KMS-11 (cell line): ENCODE results near the gene MYOM3.

Experiments
- H2AFZ ChIP-seq: fragments of 200-600 bp; sonication (generic); 2 replicates; pipeline ENCODE4 v1.6.1; 2016; ENCODE audit warnings: antibody characterized with exemption, mixed run types, low read depth
- H3K27ac ChIP-seq: fragments of 200-600 bp; sonication (generic); 2 replicates; pipeline ENCODE4 v1.6.1; 2016; ENCODE audit warnings: mild to moderate bottlenecking, mixed run types
- H3K27me3 ChIP-seq: fragments of 200-600 bp; sonication (generic); 2 replicates; pipeline ENCODE4 v1.6.1; 2017; ENCODE audit warnings: mild to moderate bottlenecking, low read depth, mixed run types, moderate library complexity; ENCODE audit not compliant: insufficient read depth
- H3K36me3 ChIP-seq: fragments of 200-600 bp; sonication (generic); 2 replicates; pipeline ENCODE4 v1.6.1; 2017; ENCODE audit warnings: mild to moderate bottlenecking, mixed run types; ENCODE audit not compliant: insufficient read depth
- H3K4me1 ChIP-seq: fragments of 200-600 bp; sonication (generic); 2 replicates; pipeline ENCODE4 v1.6.1; 2016; ENCODE audit warnings: mild to moderate bottlenecking, low read depth, mixed run types; ENCODE audit not compliant: poor library complexity, severe bottlenecking
- H3K4me2 ChIP-seq: fragments of 200-600 bp; sonication (generic); 2 replicates; pipeline ENCODE4 v1.7.0; 2016; ENCODE audit warnings: mild to moderate bottlenecking, mixed run types
- H3K4me3 ChIP-seq: fragments of 200-600 bp; sonication (generic); IDR thresholded peaks from 2 replicates; pipeline ENCODE4 v1.6.1; 2017; ENCODE audit warnings: low read depth, low read length, mixed read lengths; ENCODE audit not compliant: insufficient read depth
- H3K79me2 ChIP-seq: fragments of 200-600 bp; sonication (generic); 2 replicates; pipeline ENCODE4 v1.6.1; 2016; ENCODE audit warnings: low read depth, mixed run types; ENCODE audit not compliant: insufficient read depth
- H3K9ac ChIP-seq: fragments of 200-600 bp; sonication (generic); 2 replicates; pipeline ENCODE4 v1.6.1; 2016; ENCODE audit warnings: mild to moderate bottlenecking, mixed run types
- H4K20me1 ChIP-seq: fragments of 200-600 bp; sonication (generic); 2 replicates; pipeline ENCODE4 v1.6.1; 2016; ENCODE audit warnings: mild to moderate bottlenecking, mixed run types; ENCODE audit not compliant: insufficient read depth
- TF ChIP-seq, protein P1 (sequence below): fragments of 200-600 bp; sonication (generic); conservative IDR thresholded peaks from 2 replicates; pipeline ENCODE4 v1.6.1; 2017; ENCODE audit warnings: low read depth, mild to moderate bottlenecking, antibody characterized with exemption, low read length, moderate library complexity, mixed read lengths

The MYOM3 gene

DNA sequence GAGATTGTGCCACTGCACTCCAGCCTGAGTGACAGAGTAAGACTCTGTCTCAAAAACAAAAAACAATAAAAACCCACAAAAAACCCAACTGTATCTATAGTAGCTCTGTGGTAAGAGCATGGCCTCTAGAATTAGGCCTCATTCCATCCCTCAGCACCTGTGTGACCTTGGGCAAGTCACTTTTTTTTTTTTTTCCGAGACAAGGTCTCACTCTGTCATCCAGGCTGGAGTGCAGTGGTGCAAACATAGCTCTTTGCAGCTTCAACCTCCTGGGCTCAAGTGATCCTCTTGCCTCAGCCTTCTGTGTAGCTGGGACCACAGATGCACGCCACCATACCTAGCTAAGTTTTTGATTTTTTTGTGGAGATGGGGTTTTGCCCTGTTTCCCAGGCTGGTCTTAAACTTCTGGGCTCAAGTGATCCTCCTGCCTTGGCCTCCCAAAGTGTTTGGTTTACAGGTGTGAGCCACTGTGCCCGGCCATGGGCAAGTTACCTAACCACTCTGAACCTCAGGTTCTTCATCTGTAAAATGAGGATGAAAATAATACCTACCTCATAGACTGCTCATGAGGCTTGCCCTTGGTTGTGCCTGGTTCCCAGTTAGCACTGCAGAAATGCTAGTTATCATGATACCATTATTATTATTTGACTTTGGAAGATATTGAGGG is 15.3 kb upstream of the MYOM3 start:
- no peak overlapping the region for H2AFZ ChIP-seq
- no peak overlapping the region for H3K4me3 ChIP-seq
- H3K36me3 ChIP-seq: no peaks in the 10 kb centered on the region
- H3K4me1 ChIP-seq: no peaks in the 10 kb centered on the region
- TF ChIP-seq, protein P1, sequence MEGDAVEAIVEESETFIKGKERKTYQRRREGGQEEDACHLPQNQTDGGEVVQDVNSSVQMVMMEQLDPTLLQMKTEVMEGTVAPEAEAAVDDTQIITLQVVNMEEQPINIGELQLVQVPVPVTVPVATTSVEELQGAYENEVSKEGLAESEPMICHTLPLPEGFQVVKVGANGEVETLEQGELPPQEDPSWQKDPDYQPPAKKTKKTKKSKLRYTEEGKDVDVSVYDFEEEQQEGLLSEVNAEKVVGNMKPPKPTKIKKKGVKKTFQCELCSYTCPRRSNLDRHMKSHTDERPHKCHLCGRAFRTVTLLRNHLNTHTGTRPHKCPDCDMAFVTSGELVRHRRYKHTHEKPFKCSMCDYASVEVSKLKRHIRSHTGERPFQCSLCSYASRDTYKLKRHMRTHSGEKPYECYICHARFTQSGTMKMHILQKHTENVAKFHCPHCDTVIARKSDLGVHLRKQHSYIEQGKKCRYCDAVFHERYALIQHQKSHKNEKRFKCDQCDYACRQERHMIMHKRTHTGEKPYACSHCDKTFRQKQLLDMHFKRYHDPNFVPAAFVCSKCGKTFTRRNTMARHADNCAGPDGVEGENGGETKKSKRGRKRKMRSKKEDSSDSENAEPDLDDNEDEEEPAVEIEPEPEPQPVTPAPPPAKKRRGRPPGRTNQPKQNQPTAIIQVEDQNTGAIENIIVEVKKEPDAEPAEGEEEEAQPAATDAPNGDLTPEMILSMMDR: no peak
- H3K27me3 ChIP-seq: no peaks in the 10 kb centered on the region
- H3K27ac ChIP-seq: no peak overlapping the region
- no peak overlapping the region for H3K9ac ChIP-seq
- H4K20me1 ChIP-seq: no peaks in the 10 kb centered on the region
- H3K4me2 ChIP-seq: no peak overlapping the region
- no peaks in the 10 kb centered on the region for H3K79me2 ChIP-seq

DNA sequence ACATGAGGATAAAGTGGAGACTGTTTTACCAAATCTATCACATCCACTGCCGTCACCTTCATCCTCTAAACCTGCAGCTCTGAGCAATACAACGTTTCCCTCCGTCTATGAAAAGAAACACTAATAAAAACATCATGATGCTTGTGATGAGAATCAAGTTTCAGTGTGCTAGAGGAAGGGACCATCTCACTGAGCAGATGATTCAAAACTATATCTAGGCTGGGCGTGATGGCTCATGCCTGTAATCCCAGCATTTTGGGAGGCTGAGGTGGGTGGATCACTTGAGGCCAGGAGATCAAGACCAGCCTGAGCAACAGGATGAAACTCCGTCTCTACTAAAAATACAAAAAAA is 14.7 kb upstream of the MYOM3 start:
- no peak overlapping the region for H3K4me3 ChIP-seq

DNA sequence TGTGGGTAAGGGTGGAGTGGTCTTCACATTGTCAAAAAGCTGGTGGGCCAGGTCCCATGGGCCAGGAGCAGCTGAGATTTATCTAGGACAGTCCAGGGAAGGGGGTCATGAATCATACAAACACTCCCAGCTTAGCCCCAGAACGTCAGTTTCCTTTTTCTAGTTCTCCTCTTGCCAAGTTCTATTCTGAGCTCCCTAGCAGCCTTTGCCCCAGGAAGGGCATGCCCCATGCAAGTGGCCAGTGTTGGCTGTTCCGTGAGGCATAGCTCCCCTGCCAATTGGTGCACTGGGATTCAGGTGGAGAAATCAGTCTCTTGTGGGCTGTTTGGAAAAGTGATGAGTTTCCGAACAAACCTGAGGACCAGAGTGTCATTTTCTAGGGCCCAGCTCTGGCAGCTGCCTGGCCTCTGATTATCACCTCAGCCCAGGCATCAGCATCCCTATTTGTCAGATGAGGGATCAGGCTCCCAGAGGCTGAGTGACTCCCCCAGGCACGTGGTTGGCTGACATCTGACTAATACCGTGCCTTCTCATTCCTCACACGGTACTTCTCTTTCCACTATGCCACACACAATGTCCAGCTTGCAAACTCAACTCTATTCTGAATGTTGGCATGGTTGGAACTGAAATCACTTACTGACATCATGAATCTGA is 14.2 kb upstream of the MYOM3 start:
- no peak overlapping the region for H3K4me3 ChIP-seq
- TF ChIP-seq, protein P1: no peak
- H3K79me2 ChIP-seq: no peaks in the 10 kb centered on the region
- no peak overlapping the region for H3K9ac ChIP-seq
- H3K27ac ChIP-seq: no peak overlapping the region
- no peaks in the 10 kb centered on the region for H3K36me3 ChIP-seq
- H3K4me2 ChIP-seq: no peak overlapping the region
- no peaks in the 10 kb centered on the region for H4K20me1 ChIP-seq
- no peaks in the 10 kb centered on the region for H3K4me1 ChIP-seq
- no peak overlapping the region for H2AFZ ChIP-seq
- no peaks in the 10 kb centered on the region for H3K27me3 ChIP-seq

More for the DNA sequence above, 14.7 kb upstream of the MYOM3 start:
- Histone ChIP-seq H2AFZ (no peak overlapping the region), H3K4me1 (no peaks in the 10 kb centered on the region), H3K27me3 (no peaks in the 10 kb centered on the region), H3K36me3 (no peaks in the 10 kb centered on the region), H3K27ac (no peak overlapping the region), H4K20me1 (no peaks in the 10 kb centered on the region), H3K4me2 (no peak overlapping the region), H3K9ac (no peak overlapping the region), H3K79me2 (no peaks in the 10 kb centered on the region)
- TF ChIP-seq, protein P1: no peak

DNA sequence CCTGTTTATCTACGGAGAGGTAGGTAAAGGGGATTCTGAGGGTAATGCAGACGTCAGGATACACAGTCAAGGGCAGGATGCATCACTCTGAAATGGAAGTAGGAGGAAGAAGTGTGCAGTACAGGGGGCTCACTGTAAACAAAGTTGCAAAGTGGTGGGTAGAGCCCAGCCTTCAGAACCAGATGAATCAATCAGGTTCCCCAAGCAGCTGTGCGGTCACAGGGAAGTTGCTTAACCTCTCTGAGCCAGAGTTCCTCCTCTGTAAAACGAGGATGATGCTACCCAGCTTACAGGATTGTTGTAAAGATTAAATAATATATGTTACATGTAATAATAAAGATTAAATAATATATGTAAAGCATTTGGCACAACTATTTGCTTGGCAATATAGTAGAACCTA is 13.5 kb upstream of the MYOM3 start:
- Histone ChIP-seq H2AFZ (no peak overlapping the region), H3K27me3 (no peaks in the 10 kb centered on the region), H4K20me1 (no peaks in the 10 kb centered on the region), H3K4me3 (no peak overlapping the region), H3K79me2 (no peaks in the 10 kb centered on the region), H3K27ac (no peak overlapping the region), H3K9ac (no peak overlapping the region), H3K4me2 (no peak overlapping the region), H3K36me3 (no peaks in the 10 kb centered on the region), H3K4me1 (no peaks in the 10 kb centered on the region)
- TF ChIP-seq, protein P1: no peak
